K562 (cell line): Measurements from ENCODE around the gene CARS2. TPM values are rescaled to one million over a fixed set of nuclear protein-coding genes. Genes with fewer than 3 reads are reported as not detected.
A peak's percentile ranks its signal among the peaks of the same experiment; 100 is the strongest.

ENCODE experiments used
- ATF7 ChIP-seq: fragments of 450-650 bp; IDR thresholded peaks from 2 replicates; pipeline ENCODE4 v1.7.1; 2014; ENCODE audit warnings: mild to moderate bottlenecking, moderate library complexity
- BMI1 ChIP-seq: fragments of 150-350 bp; IDR thresholded peaks from 2 replicates; pipeline ENCODE4 v1.6.1; 2014; ENCODE audit warnings: low read length
- C11orf30 ChIP-seq: fragments of 450-650 bp; IDR thresholded peaks from 2 replicates; pipeline ENCODE4 v1.6.1; 2016; ENCODE audit warnings: low read depth, mild to moderate bottlenecking
- CHD4 ChIP-seq: fragments of 200-600 bp; sonication (generic); IDR thresholded peaks from 3 replicates; pipeline ENCODE4 v1.6.1; 2012; ENCODE audit warnings: low read depth, mild to moderate bottlenecking, mixed read lengths, low read length, inconsistent platforms; ENCODE audit not compliant: insufficient read depth, insufficient replicate concordance, poor library complexity, severe bottlenecking
- CSDE1 ChIP-seq, 2 experiments: fragments of 450-650 bp; IDR thresholded peaks; 2 replicates each; pipeline ENCODE4 v1.6.1; 2016; ENCODE audit warnings: mild to moderate bottlenecking in 1 of 2
- CTBP1 ChIP-seq: fragments of 450-650 bp; IDR thresholded peaks from 2 replicates; pipeline ENCODE4 v1.6.1; 2016; ENCODE audit warnings: borderline replicate concordance
- ETV5 ChIP-seq: sonication (generic); formaldehyde crosslinking; IDR thresholded peaks from 2 replicates; pipeline ENCODE4 v1.4.0; 2020; ENCODE audit warnings: low read depth, mild to moderate bottlenecking, missing genetic modification reagents
- HDAC3 ChIP-seq: fragments of 450-650 bp; IDR thresholded peaks from 2 replicates; pipeline ENCODE4 v1.6.1; 2018; ENCODE audit warnings: borderline replicate concordance, mild to moderate bottlenecking, moderate library complexity; ENCODE audit not compliant: partially characterized antibody
- HMG20B ChIP-seq: fragments of 250-450 bp; sonication (Bioruptor Pico); IDR thresholded peaks from 2 replicates; pipeline ENCODE4 v1.5.0; 2021; ENCODE audit warnings: mild to moderate bottlenecking
- HNRNPLL ChIP-seq: fragments of 200-400 bp; formaldehyde crosslinking; IDR thresholded peaks from 2 replicates; pipeline ENCODE4 v1.6.1; 2017; ENCODE audit warnings: low read length, low read depth, mild to moderate bottlenecking; ENCODE audit not compliant: poor library complexity, severe bottlenecking
- MTA1 ChIP-seq: fragments of 450-650 bp; IDR thresholded peaks from 2 replicates; pipeline ENCODE4 v1.6.1; 2017; ENCODE audit warnings: borderline replicate concordance
- MYBL2 ChIP-seq, 2 experiments: fragments of 450-650 bp in 1 of 2; sonication (generic) in 1 of 2; formaldehyde crosslinking in 1 of 2; IDR thresholded peaks; 2 replicates each; pipeline versions ENCODE4 v1.6.1 to v1.8.1; 2017 to 2022; ENCODE audit warnings: borderline replicate concordance in 1 of 2, inconsistent platforms in 1 of 2, low read depth in 1 of 2, mild to moderate bottlenecking in 1 of 2, missing genetic modification reagents in 1 of 2, moderate library complexity in 1 of 2
- MYC ChIP-seq, 2 experiments: fragments of 250-450 bp in 1 of 2; sonication (Bioruptor Pico) in 1 of 2; IDR thresholded peaks; 2 replicates each; pipeline versions ENCODE4 v1.5.1 to v1.6.1; 2012 to 2021; ENCODE audit warnings: low read depth in 2 of 2, borderline replicate concordance in 1 of 2, improper control_type of control experiment in 1 of 2, low read length in 1 of 2, mild to moderate bottlenecking in 1 of 2, moderate library complexity in 1 of 2
- PHB ChIP-seq: fragments of 250-450 bp; sonication (Bioruptor Pico); IDR thresholded peaks from 2 replicates; pipeline ENCODE4 v1.5.0; 2021
- POLR2A ChIP-seq: fragments of 450-650 bp; conservative IDR thresholded peaks from 2 replicates; pipeline ENCODE4 v1.6.1; 2016
- RBM39 ChIP-seq: fragments of 200-400 bp; formaldehyde crosslinking; optimal IDR thresholded peaks from 2 replicates; pipeline ENCODE3; 2018; ENCODE audit warnings: low read depth, low read length
- SMARCE1 ChIP-seq: fragments of 450-650 bp; IDR thresholded peaks from 2 replicates; pipeline ENCODE4 v1.7.1; 2016; ENCODE audit warnings: mild to moderate bottlenecking
- SMC3 ChIP-seq: conservative IDR thresholded peaks from 2 replicates; pipeline ENCODE4 v1.6.1; 2011; ENCODE audit warnings: low read depth, low read length, improper control_type of control experiment; ENCODE audit not compliant: insufficient read depth
- SP1 ChIP-seq: sonication (generic); formaldehyde crosslinking; IDR thresholded peaks from 2 replicates; pipeline ENCODE4 v1.8.1; 2022; ENCODE audit warnings: mild to moderate bottlenecking, missing genetic modification reagents
- XRCC3 ChIP-seq: fragments of 450-650 bp; IDR thresholded peaks from 2 replicates; pipeline ENCODE4 v1.6.1; 2017; ENCODE audit warnings: mild to moderate bottlenecking, moderate library complexity
- polyA plus RNA-seq, 8 experiments: library from polyadenylated mRNA; depleted of rRNA in 4 of 8; stranded (reverse) in 5 of 8; unstranded in 3 of 8; fragments of >200 nt; fragmentation: Nextera tagmentation in 2 of 8; fragmentation: Illumina TruSeq in 1 of 8; extraction: Ambion mirVana in 2 of 8; extraction: Trizol in 1 of 8; gene quantifications; 2 replicates each; pipeline versions ENCODE4 v1.2.1 to v1.2.3, GENCODE V29; 2011 to 2014; ENCODE audit warnings: inconsistent platforms in 1 of 8, missing spikeins in 1 of 8
- total RNA-seq, 7 experiments: library from RNA; depleted of rRNA in 6 of 7; stranded (reverse); fragments of >200 nt in 6 of 7; fragmentation: Illumina TruSeq in 2 of 7; extraction: Trizol in 2 of 7; gene quantifications; 2 replicates each; pipeline versions ENCODE4 v1.2.1 to v1.2.3, GENCODE V29; 2011 to 2021; ENCODE audit warnings: low replicate concordance in 1 of 7
- TF ChIP-seq, protein P1 (sequence below): fragments of 150-350 bp; IDR thresholded peaks from 2 replicates; pipeline ENCODE4 v1.6.1; 2014; ENCODE audit warnings: low read depth, mild to moderate bottlenecking, low read length, borderline replicate concordance
- TF ChIP-seq, protein P2 (sequence below): sonication (generic); IDR thresholded peaks from 2 replicates; pipeline ENCODE4 v1.6.1; 2016
- TF ChIP-seq, protein P3 (sequence below): sonication (generic); formaldehyde crosslinking; IDR thresholded peaks from 2 replicates; pipeline ENCODE4 v1.8.1; 2022; ENCODE audit warnings: missing genetic modification reagents

Gene CARS2
- total and polyA plus RNA-seq, 9 of the 15 experiments (the other 6 are each of a cell fraction or from before 2014, with no cell fraction given) = 1.7 to 37.4 (median 30.5) TPM

DNA sequence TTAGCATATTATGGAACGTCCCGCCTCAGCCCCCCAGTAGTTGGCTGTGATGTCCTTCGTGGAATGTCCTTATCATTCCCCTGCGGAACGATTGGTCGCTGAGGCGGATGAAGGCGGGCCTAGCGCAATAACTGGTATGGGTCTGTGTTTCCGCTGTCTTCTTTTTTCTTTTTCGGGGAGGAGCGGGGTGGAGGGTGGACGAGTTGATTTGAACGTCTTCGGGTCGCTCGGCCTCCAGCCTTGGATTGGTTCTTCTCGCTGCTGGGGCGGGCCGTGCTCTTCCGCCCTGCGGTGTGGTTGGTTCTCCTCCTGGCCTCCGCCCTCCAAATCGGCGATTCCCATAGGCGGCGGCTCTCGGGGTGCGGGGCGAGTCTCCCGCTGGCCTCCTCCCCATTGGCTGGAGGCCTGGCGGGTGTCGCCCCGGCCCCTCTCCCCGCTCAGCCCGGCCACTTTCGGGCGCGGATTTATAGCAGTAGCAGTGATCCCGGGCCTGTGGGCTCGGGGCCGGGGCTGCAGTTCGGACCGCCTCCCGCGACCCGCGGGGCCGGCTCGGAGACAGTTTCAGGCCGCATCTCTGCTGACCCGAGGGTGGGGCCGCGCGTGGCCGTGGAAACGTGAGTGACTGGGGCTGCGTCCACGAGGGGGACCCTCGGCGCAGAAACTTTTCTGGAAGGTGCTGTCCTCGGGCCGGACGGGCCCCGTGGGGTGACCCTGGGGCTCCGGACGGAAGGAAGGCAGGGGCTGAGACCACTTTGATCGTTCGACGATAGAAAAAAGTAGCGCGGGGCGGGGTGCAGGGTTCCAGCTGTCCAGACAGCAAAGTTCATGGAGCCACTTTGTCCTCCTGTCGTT lies 9.7 kb upstream of the CARS2 start (continued):
- TF ChIP-seq SP1 (CRISPR knock-in tag) (no peak; the same call in none of the 2 replicates), HDAC3 (no peak), CTBP1 (no peak), CSDE1 (IDR thresholded peaks at IDR 0.05) (no peak), HNRNPLL (peak; percentile 72), CHD4 (no peak), POLR2A (no peak), HMG20B (CRISPR knock-in tag) (no peak), XRCC3 (no peak), ATF7 (peak; percentile 70), MYBL2 (IDR thresholded peaks at IDR 0.05; ENCODE audit: low read depth) (peak; percentile 66; the same call in 1 of the 2 replicates), MYBL2 (CRISPR knock-in tag; IDR thresholded peaks at IDR 0.05; ENCODE audit: borderline replicate concordance) (no peak), C11orf30 (no peak), RBM39 (no peak), ETV5 (CRISPR knock-in tag) (no peak), SMARCE1 (no peak), MYC (IDR thresholded peaks at IDR 0.05; ENCODE audit: low read depth, low read length) (0 out of 2 replicates have a peak, but pooled peaks have one; percentile 29), MYC (CRISPR knock-in tag; IDR thresholded peaks at IDR 0.05; ENCODE audit: borderline replicate concordance, low read depth) (0 out of 2 replicates have a peak, but pooled peaks have one; percentile 35), BMI1 (no peak), PHB (CRISPR knock-in tag) (no peak), MTA1 (peak; percentile 37; the same call in 1 of the 2 replicates), SMC3 (no peak)
- TF ChIP-seq, protein P1, sequence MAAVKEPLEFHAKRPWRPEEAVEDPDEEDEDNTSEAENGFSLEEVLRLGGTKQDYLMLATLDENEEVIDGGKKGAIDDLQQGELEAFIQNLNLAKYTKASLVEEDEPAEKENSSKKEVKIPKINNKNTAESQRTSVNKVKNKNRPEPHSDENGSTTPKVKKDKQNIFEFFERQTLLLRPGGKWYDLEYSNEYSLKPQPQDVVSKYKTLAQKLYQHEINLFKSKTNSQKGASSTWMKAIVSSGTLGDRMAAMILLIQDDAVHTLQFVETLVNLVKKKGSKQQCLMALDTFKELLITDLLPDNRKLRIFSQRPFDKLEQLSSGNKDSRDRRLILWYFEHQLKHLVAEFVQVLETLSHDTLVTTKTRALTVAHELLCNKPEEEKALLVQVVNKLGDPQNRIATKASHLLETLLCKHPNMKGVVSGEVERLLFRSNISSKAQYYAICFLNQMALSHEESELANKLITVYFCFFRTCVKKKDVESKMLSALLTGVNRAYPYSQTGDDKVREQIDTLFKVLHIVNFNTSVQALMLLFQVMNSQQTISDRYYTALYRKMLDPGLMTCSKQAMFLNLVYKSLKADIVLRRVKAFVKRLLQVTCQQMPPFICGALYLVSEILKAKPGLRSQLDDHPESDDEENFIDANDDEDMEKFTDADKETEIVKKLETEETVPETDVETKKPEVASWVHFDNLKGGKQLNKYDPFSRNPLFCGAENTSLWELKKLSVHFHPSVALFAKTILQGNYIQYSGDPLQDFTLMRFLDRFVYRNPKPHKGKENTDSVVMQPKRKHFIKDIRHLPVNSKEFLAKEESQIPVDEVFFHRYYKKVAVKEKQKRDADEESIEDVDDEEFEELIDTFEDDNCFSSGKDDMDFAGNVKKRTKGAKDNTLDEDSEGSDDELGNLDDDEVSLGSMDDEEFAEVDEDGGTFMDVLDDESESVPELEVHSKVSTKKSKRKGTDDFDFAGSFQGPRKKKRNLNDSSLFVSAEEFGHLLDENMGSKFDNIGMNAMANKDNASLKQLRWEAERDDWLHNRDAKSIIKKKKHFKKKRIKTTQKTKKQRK = peak; percentile 66; the same call in 1 of the 2 replicates
- TF ChIP-seq, protein P2, sequence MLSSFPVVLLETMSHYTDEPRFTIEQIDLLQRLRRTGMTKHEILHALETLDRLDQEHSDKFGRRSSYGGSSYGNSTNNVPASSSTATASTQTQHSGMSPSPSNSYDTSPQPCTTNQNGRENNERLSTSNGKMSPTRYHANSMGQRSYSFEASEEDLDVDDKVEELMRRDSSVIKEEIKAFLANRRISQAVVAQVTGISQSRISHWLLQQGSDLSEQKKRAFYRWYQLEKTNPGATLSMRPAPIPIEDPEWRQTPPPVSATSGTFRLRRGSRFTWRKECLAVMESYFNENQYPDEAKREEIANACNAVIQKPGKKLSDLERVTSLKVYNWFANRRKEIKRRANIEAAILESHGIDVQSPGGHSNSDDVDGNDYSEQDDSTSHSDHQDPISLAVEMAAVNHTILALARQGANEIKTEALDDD = no peak
- TF ChIP-seq, protein P3, sequence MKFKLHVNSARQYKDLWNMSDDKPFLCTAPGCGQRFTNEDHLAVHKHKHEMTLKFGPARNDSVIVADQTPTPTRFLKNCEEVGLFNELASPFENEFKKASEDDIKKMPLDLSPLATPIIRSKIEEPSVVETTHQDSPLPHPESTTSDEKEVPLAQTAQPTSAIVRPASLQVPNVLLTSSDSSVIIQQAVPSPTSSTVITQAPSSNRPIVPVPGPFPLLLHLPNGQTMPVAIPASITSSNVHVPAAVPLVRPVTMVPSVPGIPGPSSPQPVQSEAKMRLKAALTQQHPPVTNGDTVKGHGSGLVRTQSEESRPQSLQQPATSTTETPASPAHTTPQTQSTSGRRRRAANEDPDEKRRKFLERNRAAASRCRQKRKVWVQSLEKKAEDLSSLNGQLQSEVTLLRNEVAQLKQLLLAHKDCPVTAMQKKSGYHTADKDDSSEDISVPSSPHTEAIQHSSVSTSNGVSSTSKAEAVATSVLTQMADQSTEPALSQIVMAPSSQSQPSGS (CRISPR knock-in tag) = no peak
